Glomerular visceral epithelial cell (primary cell): ENCODE results near the gene LETMD1.
"Not testable (repeated sequence)": the region's sequence is repeated elsewhere in the genome, so short reads cannot be mapped to it uniquely, and the experiment has no call there.

Source experiments
- DNase-seq: peaks from one replicate; pipeline ENCODE4 v3.0.0-alpha.2; 2016; ENCODE audit errors: extremely low spot score

Gene LETMD1, protein sequence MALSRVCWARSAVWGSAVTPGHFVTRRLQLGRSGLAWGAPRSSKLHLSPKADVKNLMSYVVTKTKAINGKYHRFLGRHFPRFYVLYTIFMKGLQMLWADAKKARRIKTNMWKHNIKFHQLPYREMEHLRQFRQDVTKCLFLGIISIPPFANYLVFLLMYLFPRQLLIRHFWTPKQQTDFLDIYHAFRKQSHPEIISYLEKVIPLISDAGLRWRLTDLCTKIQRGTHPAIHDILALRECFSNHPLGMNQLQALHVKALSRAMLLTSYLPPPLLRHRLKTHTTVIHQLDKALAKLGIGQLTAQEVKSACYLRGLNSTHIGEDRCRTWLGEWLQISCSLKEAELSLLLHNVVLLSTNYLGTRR

DNA sequence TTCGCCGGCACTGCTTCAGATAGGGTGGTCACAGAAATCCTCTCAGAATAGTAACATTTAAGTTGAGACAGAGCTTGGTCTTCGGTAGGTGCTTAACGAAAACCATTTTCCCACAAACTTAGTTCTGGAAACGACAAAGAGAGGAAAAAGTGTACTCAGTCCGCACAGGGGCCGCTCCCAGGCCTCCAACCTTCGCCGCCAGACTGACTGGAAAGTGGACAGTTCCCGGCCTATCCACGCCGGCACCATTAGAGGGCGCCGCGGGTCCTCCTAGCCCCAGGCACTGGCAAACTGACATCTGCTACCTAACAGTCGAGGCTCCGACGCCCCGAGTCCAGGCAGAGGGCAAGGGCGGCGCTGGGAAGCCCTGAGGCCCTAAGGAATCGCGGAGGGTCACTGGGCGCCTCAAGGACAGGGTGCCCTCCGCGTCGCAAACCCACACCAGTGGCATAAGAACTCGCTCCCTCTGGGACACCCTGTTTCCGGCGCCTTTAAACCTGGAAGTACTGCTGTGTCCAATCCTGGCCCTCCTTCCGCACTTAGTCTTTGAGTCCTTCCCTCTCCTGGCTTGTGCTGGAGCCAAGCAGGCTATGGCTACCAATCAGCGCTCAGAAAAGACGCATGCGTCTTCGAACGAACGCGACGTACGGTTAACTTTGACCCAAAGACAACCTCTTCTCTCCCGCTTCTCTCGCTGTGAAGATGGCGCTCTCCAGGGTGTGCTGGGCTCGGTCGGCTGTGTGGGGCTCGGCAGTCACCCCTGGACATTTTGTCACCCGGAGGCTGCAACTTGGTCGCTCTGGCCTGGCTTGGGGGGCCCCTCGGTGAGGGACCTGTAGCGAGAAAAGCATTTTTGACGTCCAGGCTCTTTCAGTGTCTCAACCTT is at the start of gene LETMD1:
Gene LETMD1, plus strand, starts transcription at position 673 of the 886 bp plus-strand sequence. Its CDS starts 30 bp downstream, at position 703.
- DNase-seq: peak; percentile 95

- no peak for DNase-seq
Measured at GRCh38 chr12:50999093-50999492, 49.0 kb upstream of the LETMD1 start.

DNA sequence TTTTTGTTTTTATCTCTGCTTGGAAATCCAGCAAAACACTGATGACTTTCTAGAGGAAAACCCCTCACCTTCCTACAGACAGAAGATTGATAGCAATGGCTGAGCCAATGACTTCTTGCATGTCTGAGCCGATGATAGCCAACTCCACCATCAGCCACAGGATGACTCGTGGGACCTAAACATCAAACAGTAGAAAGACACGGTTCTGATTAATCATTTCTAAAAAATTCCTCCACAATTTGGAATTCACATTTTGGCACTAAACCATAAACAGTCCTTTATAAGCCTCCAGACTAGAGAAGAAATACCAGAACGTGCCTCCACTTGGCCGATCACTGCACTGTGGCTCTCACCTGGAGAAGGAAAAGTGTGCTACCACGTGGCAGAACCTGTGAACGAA is 47.9 kb upstream of the LETMD1 start:
- DNase-seq: peak; percentile 41

DNA sequence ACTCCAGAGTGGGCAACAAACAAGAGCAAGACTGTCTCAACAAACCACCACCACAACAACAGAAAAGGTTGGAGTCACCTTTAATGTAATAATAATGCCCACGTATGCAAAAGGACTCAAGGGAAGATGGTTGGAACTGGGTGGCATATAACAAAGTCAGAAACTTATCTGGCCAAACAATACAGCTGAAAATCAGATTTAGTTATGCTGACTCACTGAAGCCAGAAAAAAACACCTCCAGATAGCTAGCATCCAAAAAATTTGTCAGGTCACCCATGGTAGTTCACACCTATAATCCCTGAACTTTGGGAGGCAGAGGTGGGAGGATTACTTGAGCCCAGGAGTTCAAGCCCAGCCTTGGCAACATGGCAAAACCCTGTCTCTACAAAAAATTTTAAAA is 46.3 kb upstream of the LETMD1 start:
- no peak for DNase-seq

- DNase-seq: no peak
Measured at GRCh38 chr12:51004504-51004903, 43.6 kb upstream of the LETMD1 start.

GRCh38 chr12:51005030-51005429 is 43.1 kb upstream of the LETMD1 start:
- DNase-seq: no peak

DNA sequence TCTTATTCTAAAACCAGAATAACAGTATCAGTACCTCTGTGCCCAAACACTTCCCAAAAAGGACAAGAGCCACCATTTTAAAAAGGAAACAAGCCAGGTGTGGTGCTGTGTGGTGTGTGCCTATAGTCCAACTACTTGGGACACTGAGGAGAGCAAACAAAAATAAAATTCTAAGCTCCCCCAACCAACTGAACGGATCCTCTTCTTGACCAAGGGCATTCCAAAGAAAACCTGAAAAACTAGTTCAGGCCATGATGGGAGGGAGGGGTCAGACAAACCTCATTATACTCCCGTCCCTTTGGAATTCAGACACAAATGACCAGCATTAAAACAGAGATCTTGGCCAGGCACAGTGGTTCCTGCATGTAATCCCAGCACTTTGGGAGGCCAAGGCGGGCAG is 42.5 kb upstream of the LETMD1 start:
- DNase-seq: no peak

DNA sequence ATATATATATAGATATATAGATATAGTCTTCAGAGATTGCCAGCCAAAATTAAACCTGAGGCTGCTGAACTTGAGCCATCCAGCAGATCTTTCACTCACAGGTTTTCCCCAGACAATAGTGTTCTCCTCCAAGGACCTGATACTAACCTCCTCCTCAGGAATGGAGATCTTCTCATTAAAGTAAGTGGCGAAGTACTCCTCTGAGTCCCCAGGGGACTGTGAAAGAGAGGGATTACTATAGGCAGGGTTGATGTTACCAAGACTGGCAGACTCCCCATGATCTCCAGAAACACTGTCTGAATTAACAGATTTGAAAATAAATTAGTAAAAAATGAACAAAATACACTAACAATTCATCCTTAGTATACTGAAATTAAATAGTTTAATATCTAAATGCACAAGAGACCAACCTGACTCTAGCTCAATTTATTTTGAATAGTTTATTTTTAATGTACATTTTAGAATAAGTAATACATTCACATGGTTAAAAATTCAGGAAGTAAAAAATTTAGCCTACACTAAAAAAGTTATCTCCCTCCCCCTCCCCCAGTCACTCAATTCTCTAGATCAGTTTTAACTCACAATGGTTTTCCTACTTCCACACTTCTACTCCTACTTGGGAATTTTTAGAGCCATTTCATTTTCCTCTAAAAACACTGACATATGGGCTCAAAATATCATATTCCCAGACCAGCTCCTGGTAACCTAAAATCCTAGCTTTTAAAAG is 39.6 kb upstream of the LETMD1 start:
- no peak for DNase-seq

DNA sequence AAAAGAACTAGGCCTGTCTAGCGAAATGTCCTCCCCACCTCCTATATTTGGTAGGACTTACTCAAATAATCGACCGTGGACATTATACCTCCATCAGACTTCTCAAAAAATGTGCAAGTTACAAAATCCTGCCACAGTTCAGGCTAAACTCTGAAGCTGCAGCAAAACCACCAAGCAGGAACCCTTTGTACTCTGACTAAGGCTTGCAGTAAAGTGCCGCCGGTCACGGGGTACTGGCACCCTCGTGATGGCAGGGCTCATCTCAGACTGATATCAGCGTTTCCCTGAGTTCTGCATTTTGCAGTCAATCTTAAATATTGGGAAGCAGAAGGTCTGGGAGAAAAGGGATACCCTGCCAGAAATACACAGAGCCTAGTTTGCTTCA is 39.1 kb upstream of the LETMD1 start:
- DNase-seq: peak; percentile 47

DNA sequence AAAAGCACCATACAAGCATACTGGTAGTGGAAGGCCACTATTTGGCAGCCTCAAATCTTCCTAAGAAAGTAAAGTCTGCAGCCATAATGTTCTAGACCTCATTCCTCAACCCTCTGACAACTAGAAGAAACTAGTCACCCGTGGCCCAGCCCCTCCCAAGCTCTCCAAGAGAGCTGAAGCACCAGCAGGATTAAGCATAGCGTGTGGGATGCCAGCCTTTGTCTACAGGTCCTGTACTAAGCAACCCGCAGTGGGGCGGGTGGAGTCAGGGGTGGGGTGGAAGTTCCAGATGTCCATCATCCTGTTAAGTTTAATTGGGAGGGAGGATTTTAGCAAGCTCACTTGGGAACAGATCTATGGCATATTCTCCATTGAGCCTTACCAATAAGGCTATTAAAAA is 36.2 kb upstream of the LETMD1 start:
- peak; percentile 54 for DNase-seq

- DNase-seq: no peak
Measured at GRCh38 chr12:51012570-51013236, 35.4 kb upstream of the LETMD1 start.

DNA sequence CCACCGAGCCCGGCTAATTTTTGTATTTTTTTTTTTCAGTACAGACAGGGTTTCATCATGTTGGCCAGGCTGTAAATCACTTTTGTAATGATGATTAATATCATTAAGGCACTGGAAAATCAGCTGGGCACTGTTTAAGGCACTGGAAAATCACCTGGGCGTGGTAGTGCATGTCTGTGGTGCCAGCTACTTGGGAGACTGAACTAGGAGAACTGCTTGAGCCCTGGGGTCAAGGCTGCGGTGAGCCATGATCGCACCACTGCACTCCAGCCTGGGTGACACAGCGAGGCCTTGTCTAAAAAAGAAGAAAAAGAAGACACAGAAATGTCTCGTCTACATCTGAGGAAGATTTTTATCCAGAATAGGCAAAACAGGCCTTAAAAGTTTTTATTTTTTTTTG is 34.7 kb upstream of the LETMD1 start:
- DNase-seq: peak; percentile 49

DNA sequence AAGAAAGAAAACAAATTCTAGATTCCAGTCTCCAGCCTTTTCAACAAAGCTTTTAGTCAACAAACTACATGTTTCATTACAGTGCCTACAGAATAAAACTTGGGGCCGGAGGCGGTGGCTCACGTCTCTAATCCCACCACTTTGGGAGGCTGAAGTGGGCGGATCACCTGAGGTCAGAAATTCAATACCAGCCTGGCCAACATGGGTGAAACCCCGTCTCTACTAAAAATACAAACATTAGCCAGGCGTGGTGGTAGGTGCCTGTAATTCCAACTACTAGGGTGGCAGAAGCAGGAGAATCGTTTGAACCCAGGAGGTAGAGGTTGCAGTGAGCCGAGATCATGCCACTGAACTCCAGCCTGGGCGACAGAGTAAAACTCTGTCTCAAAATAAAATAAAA is 33.7 kb upstream of the LETMD1 start:
- DNase-seq: not testable (repeated sequence)

- no peak for DNase-seq
Measured at GRCh38 chr12:51017452-51017851, 30.7 kb upstream of the LETMD1 start.

DNA sequence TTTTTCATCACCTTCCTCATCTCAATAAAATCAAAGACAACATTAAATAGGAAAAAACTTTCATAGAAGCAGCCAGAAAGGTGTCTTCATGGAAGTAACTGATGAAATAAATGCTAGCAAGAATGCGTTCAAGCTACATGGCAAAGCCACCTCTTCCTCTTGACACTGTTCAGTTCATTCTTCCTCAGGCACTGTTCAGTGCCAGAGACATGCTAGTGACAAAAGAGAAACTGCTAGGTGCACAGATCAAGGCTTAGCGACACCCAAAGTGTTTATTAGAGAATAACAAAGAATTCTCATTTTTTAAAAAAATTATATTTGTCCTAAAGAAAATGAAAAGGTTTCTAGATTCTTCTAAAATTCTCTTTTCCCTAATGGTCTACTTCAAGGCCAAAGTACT is 29.2 kb upstream of the LETMD1 start:
- DNase-seq: no peak

DNA sequence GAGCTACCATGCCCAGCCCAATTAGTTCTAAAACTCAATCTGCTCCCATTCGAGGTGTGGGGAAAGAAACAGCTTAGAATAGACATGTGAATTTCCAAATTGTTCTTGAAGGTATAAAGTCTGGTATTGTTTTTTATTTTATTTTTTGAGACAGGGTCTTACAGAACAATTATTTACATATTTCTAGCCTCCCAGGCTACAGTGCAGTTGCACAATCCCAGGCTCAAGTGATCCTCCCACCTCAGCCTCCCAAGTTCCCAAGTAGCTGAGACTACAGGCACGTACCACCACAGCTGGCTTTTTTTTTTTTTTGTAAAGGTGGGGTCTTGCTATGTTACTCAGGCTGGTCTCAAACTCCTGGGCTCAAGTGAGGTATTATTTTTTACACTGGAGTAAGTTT is 28.2 kb upstream of the LETMD1 start:
- DNase-seq: no peak

DNA sequence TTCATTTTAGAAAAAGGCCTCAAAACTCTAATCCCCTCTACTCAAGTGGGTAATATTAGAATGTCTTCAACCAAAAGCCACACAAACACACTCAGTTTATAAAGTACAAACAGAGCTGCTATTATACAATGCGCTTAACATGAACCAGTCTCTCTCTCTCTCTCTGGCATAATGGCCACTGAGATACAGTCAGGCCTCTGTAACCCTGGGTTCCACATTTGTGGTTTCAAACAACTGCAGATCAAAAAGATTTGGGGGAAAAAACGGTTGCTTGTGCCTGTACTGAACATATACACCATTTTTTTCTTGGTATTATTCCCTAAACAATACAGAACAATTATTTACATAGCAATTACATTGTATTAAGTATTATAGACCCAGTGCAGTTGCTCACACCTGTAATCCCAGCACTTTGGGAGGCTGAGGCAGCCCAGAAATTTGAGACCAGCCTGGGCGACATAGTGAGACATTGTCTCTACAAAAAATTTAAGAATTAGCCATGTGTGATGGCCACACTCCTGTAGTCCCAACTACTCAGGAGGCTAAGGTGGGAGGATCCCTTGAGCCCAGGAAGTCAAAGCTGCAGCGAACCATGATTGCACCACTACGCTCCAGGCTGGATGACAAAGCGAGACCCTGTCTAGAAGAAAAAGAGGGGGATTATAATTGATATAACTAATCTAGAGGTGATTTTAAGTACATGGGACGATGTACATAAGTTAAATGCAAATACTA is 27.5 kb upstream of the LETMD1 start:
- DNase-seq: no peak

DNA sequence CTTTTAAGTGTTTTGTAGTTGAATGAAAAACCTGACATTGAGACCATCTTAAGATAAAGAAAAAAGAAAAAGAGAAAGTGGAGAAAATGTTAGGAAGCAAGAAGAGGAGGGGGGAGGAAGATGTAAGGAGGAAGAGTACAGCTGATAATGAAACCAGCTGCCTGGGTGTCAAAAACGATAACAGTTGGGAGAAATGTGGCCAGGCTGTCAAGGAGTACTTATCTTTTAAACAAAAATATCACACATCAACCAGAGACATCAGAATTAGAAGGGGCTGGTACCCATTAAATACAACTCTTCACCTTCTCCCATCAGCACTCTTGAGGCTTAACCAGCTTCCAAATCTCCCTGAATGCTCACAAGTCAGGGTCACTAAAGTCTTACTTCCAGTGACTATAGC is 26.4 kb upstream of the LETMD1 start:
- DNase-seq: no peak

DNA sequence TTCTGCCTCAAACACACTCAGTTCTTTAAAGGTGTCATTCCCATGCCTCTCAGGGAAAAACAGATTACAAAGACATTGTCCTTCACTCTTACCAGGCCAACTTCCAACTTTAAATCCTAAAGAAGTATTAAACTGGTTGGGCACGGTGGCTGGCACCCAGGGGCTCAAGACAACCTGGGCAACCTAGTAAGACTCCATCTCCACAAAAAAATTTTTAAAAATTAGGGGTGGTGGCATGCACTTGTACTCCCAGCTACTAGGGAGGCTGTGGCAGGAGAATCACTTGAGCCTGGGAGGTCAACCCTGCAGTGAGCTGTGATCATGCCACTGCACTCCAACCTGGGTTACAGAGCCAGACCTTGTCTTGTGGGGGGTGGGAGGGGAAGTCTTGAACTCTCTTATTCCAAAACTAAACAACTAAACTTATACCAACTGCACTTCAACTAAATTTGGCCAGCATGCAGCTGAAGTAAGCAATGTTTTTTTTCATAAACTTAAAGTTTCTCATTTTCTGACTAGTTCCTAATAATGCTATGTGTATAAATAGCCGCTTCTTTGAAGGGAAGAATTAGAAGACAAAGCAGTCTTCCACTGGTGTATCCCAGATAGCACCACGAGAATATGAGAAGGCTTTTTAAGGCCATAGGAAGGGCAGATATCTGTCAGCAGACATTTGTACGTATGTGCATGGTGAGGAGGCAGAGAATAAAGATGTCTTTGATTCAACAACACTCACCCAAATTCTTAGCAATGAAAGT is 24.3 kb upstream of the LETMD1 start:
- no peak for DNase-seq

DNA sequence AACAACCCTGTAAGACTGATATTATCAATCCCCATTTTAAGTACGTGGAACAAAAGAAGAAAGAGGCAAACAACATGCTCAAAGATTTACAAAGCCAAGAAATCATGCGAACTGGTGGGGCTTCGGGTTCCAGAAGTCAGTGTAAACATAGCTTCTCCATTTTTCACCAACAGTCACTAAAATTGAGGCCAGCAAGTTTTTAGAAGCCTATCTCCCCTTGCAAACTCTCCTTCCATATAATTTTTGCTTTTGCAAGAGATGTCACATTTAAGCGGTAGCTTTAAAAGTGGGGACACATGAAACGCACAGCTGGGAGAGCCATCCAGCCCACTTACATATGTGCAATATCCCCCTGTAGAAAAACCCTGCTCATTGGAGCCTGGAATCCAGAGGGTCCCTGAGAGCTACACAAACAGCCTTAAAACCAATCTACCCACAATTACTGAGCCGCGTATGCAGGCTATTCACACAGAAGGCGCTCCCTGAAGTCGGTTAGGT is 22.7 kb upstream of the LETMD1 start:
- no peak for DNase-seq
